Lung (tissue), 5 donors: Measurements from ENCODE around the gene PLIN1. TPM values are rescaled to one million over a fixed set of nuclear protein-coding genes. Genes with fewer than 3 reads are reported as not detected.

Source experiments
- polyA plus RNA-seq, 2 donors: library from polyadenylated mRNA; stranded (reverse); fragments of 200-250 nt; gene quantifications; one replicate each; pipeline ENCODE4 v1.2.1, GENCODE V29; 2013
- small RNA-seq: library from RNA; depleted of rRNA; stranded (forward); fragments of <200 nt; gene quantifications from one replicate; pipeline ENCODE3, GENCODE V24; 2014; ENCODE audit warnings: low replicate concordance
- total RNA-seq, 2 donors: library from RNA; depleted of rRNA in 1 of 2; stranded (reverse); fragments of >200 nt in 1 of 2; gene quantifications; one replicate each; pipeline ENCODE4 v1.2.1, GENCODE V29; 2014 to 2021
- donor health status: Bipolar disorder and iron deficiency.
- donor health status: healthy.
- donor health status: DM: yes; HTN: yes; CAD: no.

PLIN1 gene
- total and polyA plus RNA-seq, 4 donors = 0.21 to 0.55 (median 0.45) TPM

Small RNA genes lying within 50 kb of the gene (small RNA-seq; reads per million reads assigned to genes)
- gene RNU6-132P = not detected

Other genes with a start within 250 kb of the PLIN1 start
- gene RHCG, start 182.8 kb downstream of the PLIN1 start, total RNA-seq = under 1 TPM in 1 of 2 donors, not detected in 1; 0.17 TPM
- gene RHCG, start 182.8 kb downstream of the PLIN1 start, polyA plus RNA-seq = under 1 TPM; 0.25 to 0.37 TPM
- gene TICRR, start 103.9 kb downstream of the PLIN1 start, total RNA-seq = 1 to 10 TPM in 1 of 2 donors, under 1 TPM in 1; 0.52 to 1.7 TPM
- gene TICRR, start 103.9 kb downstream of the PLIN1 start, polyA plus RNA-seq = under 1 TPM; 0.31 to 0.33 TPM
- gene KIF7, start 23.9 kb downstream of the PLIN1 start, total RNA-seq = 1 to 10 TPM; 3.5 to 6.5 TPM
- 1 to 10 TPM; 1.3 to 1.8 TPM for gene KIF7, start 23.9 kb downstream of the PLIN1 start, polyA plus RNA-seq
- 1 to 10 TPM; 5.6 to 7.9 TPM for gene PEX11A, start 11.4 kb upstream of the PLIN1 start, total RNA-seq
- 1 to 10 TPM; 5.6 to 6.5 TPM for gene PEX11A, start 11.4 kb upstream of the PLIN1 start, polyA plus RNA-seq
- gene WDR93, start 11.4 kb upstream of the PLIN1 start, total RNA-seq = 1 to 10 TPM; 3.0 to 3.8 TPM
- gene WDR93, start 11.4 kb upstream of the PLIN1 start, polyA plus RNA-seq = 1 to 10 TPM in 1 of 2 donors, under 1 TPM in 1; 0.95 to 1.4 TPM
- gene MESP1, start 71.9 kb upstream of the PLIN1 start, total RNA-seq = 1 to 10 TPM in 1 of 2 donors, under 1 TPM in 1; 0.37 to 3.1 TPM
- 1 to 10 TPM; 1.5 to 3.2 TPM for gene MESP1, start 71.9 kb upstream of the PLIN1 start, polyA plus RNA-seq
- gene MESP2, start 97.0 kb upstream of the PLIN1 start, total RNA-seq = under 1 TPM in 1 of 2 donors, not detected in 1; 0.55 TPM
- under 1 TPM; 0.17 to 0.71 TPM for gene MESP2, start 97.0 kb upstream of the PLIN1 start, polyA plus RNA-seq
- 100 to 1,000 TPM in 1 of 2 donors, 1 to 10 TPM in 1; 7.8 to 101 TPM for gene ANPEP, start 135.5 kb upstream of the PLIN1 start, total RNA-seq
- gene ANPEP, start 135.5 kb upstream of the PLIN1 start, polyA plus RNA-seq = 10 to 100 TPM; 41.3 to 65.4 TPM
- gene AP3S2, start 214.6 kb upstream of the PLIN1 start, total RNA-seq = 10 to 100 TPM; 30.2 to 31.8 TPM
- gene AP3S2, start 214.6 kb upstream of the PLIN1 start, polyA plus RNA-seq = 10 to 100 TPM in 1 of 2 donors, 1 to 10 TPM in 1; 9.9 to 21.6 TPM
- 10 to 100 TPM; 21.3 to 28.5 TPM for gene ARPIN, start 233.6 kb upstream of the PLIN1 start, total RNA-seq
- 10 to 100 TPM in 1 of 2 donors, 1 to 10 TPM in 1; 9.0 to 16.2 TPM for gene ARPIN, start 233.6 kb upstream of the PLIN1 start, polyA plus RNA-seq